Measurements from ENCODE around the gene RLN3. TPM values are rescaled to one million over a fixed set of nuclear protein-coding genes. Genes with fewer than 3 reads are reported as not detected.

Gene RLN3
- total and polyA plus RNA-seq, 2 experiments from 2014 or later, result not detected

- H2AFZ ChIP-seq, result no peak overlapping the region
- no peak overlapping the region for H3K4me3 Mint-ChIP-seq
- no peaks in the 10 kb centered on the region for H3K36me3 Mint-ChIP-seq (ENCODE audit: low read depth)
- peaks cover 29% of the 10 kb centered on the region for H3K4me1 Mint-ChIP-seq
- H3K27me3 Mint-ChIP-seq (ENCODE audit: insufficient read depth, low read depth, poor library complexity), result peaks cover 17% of the 10 kb centered on the region
- no peaks in the 10 kb centered on the region for H3K36me3 ChIP-seq (ENCODE audit: insufficient read depth)
- no peaks in the 10 kb centered on the region for H3K79me2 ChIP-seq (replicated peaks; ENCODE audit: insufficient read depth)
- TF ChIP-seq ZNF462 (CRISPR knock-in tag; IDR thresholded peaks at IDR 0.05) (no peak), CTCF (conservative IDR thresholded peaks at IDR 0.05; ENCODE audit: low read depth in 2 of 2) (no peak), EZH2phosphoT487 (IDR thresholded peaks at IDR 0.05; ENCODE audit: unreplicated experiment) (no peak), CREB1 (CRISPR knock-in tag; IDR thresholded peaks at IDR 0.05; ENCODE audit: low read depth) (no peak), POLR2AphosphoS5 (IDR thresholded peaks at IDR 0.05; ENCODE audit: low read depth) (no peak), ZNF114 (CRISPR knock-in tag; IDR thresholded peaks at IDR 0.05) (no peak)
- H3F3A ChIP-seq (replicated peaks; ENCODE audit: low read depth), result peaks cover 9% of the 10 kb centered on the region
- ATAC-seq (no peak), DNase-seq (ENCODE audit: low spot score) (no peak)
- H3K27me3 ChIP-seq (ENCODE audit: insufficient read depth), result no peaks in the 10 kb centered on the region
- no peak overlapping the region for H3K27ac Mint-ChIP-seq
- no peak overlapping the region for H3K27ac ChIP-seq (ENCODE audit: low read depth)
- no peaks in the 10 kb centered on the region for H3K9me2 ChIP-seq (ENCODE audit: insufficient read depth)
- no peak overlapping the region for H3K4me2 ChIP-seq
- H3K4me1 ChIP-seq (ENCODE audit: insufficient read depth), result peaks cover 37% of the 10 kb centered on the region
- H3K4me3 ChIP-seq, result no peak overlapping the region
- H4K20me1 ChIP-seq (replicated peaks; ENCODE audit: insufficient read depth), result no peaks in the 10 kb centered on the region
- H3K9me3 Mint-ChIP-seq, result no peaks in the 10 kb centered on the region
Observed at GRCh38 chr19:13981467-13981866, 46.5 kb upstream of the RLN3 start.
